Mucosa of gallbladder (tissue), 1 donor: ENCODE data around the gene LRRC7. TPM values are rescaled to one million over a fixed set of nuclear protein-coding genes. Genes with fewer than 3 reads are reported as not detected.
"Not testable (repeated sequence)": the region's sequence is repeated elsewhere in the genome, so short reads cannot be mapped to it uniquely, and the experiment has no call there.

Source experiments
- DNase-seq: peaks from one replicate; pipeline ENCODE4 v3.0.0-alpha.2; 2020; ENCODE audit warnings: low spot score
- total RNA-seq: library from RNA; stranded (reverse); gene quantifications from one replicate; pipeline ENCODE4 v1.2.1, GENCODE V29; 2021
- donor health status: DM: no; HTN: no; CAD: no.

The LRRC7 gene
- total RNA-seq, 1 donor from 2014 or later, result 4.1 TPM

DNA sequence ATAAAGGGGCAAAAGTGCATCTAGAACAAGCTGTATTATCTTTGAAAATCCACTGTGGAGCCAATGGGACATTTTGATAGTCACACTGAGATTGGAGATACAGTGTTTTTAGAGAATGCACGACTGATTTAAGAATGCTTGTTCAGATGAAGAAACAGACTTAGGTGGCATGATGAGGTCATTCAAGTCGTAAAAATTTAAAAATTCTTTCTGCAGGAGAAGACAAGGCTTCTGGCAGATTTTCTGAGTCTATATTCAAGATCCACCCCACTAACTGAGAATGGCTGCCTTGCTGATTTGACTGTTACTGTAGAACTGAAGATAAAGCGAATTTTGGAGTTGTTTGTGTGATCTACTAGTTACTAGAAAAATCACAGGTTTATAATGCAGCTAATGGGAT, 310.6 kb downstream of the LRRC7 start:
- DNase-seq, result no peak

DNA sequence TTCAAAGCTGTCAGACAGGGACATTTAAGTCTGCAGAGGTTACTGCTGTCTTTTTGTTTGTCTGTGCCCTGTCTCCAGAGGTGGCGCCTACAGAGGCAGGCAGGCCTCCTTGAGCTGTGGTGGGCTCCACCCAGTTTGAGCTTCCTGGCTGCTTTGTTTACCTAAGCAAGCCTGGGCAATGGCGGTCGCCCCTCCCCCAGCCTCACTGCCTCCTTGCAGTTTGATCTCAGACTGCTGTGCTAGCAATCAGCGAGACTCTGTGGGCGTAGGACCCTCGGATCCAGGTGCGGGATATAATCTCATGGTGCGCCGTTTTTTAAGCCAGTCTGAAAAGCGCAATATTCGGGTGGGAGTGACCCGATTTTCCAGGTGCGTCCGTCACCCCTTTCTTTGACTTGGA, 320.3 kb downstream of the LRRC7 start:
- not testable (repeated sequence) for DNase-seq

DNA sequence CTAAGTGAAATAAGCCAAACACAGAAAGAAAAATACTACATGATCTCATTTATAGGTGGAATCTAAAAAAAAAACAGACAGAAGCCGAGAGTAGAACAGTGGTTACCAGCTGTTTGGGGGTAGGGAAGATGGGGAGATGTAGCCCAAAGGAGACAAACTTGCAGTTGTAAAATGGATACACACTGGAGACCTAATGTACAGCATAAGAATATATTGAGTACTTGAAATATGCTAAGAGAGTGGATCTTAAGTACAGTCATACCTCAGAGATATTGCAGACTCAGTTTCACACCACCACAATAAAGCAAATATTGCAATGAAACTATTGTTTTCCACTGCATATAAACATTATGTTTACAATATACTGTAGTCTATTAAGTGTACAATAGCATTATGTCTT, 320.9 kb downstream of the LRRC7 start:
- DNase-seq, result no peak

DNA sequence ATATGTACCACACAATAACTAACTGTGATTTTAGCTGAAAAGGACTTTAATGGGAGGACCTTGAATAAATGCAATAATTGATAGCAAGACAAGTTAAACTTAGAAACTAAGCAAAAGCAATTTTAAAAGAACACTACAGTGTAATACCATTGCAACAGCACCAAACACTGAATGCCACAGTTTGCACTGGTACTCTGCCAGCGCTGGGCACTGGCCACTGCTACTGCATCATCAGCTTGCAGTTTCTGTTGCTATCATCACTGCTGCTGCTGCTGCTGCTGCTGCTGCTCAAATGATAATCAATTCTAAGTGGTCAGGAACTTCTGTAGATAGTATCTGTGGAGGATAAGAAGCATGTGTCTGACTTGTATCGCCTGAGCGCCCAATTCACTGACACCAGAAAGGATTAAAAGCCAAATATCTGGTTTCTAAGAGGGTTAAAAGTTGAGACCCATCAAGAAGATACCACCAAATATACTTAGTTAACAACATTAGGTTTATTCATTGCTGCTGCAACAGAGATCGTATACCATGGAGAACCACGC, 330.8 kb downstream of the LRRC7 start:
- DNase-seq, result no peak

DNA sequence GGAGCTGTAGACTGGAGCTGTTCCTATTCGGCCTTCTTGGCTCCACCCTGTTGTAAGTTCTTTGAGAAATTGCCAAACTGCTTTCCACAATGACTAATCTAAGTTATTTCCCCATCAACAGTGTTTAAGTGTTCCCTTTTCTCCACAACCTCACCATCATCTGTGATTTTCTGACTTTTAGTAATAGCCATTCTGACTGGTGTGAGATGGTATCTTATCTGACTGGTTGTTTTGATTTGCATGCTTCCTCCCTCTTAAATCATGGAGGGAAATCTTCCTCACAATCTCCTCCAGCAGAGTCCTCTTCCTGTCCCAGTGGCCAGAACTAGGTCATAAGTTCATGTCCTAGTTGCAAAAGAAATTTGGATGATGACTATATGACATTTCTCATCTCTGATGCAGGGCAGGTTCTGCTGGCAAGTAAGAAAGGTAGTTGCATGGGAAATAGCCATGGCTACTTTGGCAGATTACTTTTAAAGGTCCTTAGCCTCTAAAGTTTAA, 343.6 kb downstream of the LRRC7 start:
- DNase-seq, result no peak

DNA sequence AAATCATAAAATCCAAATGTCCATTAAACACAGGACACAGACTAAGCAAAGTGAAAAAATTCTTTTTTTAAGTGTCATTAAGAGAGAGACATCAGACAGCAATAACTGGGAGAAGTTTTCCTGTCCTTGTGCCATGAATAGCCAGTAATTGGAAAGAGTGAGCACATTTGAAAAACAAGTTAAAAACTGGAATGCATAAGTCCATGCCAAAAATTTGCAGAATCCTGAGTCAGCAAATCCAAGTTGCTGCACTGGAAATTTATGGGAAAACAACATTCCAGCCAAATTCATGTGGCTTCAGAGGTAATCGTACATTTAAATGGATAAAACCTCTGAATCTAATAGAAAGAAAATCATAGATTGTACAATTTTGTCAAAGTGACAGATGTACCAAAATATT, 346.3 kb downstream of the LRRC7 start:
- peak; percentile 33 for DNase-seq

DNA sequence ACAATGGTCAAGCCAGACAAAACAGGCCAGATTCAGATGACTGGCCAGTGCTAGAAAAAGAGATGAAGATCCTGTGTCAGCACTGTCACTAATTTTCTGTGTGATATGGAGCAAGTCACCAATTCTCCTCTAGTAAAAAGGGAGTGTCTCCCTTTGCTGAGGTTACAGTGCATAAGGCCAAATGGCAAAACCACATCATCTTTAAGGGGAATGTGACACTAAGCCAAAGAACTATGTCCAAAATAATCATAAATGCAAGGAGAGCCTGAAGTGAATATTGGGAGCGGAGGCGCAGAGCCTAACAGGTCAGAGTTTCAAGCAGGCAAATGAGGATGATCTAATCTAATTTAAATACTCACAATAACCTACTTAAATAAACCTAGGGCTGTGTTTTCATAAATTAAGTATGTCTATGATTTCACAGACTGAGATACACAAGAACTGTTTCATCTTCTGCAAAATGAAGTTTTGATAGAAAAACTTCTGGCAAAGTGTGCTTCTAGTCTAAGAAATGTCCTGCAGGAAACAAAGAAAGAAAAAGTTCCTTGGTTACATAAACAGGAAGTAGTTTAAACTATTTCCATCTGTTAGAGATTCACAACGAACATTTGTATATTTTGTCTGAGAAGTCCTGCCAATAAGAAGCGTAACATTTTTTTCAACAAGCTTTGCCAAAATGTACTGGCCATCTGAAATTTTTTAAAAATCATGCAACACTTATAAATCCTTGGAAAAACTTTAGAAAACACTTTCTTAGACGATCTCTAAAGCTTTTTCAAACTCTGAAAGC, 347.4 kb downstream of the LRRC7 start:
- DNase-seq, result no peak

DNA sequence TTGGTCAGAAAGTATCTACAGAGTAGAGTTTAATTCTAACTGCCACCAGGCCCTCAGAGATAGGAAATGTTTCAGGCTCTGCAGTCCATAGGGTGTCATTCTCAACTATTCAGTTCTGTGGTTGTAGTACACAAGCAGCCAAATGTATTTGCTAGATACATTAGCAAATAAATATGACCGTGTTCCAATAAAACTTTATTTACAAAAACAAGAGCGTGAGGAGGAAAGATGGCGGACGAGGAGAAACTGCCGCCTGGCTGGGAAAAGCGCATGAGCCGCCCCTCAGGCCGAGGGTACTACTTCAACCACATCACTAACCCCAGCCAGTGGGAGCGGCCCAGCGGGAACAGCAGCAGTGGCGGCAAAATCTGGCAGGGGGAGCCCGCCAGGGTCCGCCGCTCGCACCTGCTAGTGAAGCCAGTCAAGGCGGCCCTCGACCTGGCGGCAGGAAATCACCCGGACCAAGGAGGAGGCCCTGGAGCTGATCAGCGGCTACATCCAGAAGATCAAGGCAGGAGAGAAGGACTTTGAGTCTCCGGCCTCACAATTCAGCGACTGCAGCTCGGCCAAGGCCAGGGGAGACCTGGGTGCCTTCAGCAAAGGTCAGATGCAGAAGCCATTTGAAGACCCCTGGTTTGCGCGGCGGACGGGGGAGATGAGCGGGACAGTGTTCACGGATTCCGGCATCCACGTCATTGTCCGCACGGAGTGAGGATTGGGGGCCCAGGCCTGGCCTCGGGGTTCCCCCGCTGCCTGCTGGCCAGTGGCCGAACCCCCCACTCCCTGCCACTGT, 351.6 kb downstream of the LRRC7 start:
- DNase-seq, result no peak

DNA sequence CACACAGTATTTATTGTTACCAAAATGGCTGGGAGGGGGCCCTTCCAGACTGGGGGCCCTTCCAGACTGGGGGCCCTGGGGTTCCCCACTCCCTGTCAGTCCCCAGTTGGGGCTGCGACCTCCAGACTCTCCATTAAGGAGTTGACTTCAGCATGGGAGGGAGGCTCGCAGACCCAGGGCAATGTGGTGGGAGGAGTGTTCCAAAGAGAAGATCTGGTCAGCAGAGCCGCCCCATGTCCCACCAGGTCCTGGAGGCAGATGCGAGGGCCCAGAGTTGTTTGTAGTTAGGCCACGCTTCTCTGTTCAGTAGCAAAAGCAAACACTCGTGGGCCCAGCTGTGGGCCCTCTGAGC, 352.2 kb downstream of the LRRC7 start:
- no peak for DNase-seq

DNA sequence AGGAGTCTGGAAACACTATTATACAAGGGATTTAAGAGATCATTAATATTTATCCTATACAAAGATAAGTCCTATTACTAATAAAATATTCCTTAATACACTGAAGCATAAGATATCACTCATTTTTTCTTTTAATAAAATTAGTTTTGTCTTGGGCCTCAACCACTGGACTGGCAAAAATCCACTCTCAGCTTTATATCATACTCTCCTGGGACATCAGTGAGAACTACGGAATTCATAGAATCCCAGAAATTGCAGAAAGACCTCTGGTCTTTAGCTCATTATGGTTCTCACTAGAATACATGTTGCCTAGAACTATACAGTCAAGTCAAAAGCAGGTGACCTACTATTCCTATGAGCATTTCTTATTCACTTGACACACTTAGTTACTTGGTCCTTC, 352.7 kb downstream of the LRRC7 start:
- DNase-seq, result no peak

DNA sequence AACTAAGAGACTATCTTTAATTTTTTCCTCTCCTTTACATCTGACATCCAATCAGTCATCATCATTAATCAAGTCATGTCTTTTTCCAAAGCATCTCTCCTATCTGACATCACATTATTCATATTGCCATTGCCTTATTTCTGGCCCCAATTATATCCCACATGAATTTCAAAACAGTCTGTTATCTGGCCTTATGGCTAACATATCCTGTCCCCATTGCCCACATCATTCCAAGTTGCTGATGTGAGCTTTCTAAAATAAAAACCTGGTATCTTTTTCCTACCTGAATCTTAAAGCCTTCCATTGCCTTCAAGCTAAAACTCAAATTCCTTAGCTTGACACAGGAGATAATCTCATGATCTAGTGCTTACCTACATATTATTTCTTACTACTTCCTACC, 353.8 kb downstream of the LRRC7 start:
- DNase-seq, result no peak

DNA sequence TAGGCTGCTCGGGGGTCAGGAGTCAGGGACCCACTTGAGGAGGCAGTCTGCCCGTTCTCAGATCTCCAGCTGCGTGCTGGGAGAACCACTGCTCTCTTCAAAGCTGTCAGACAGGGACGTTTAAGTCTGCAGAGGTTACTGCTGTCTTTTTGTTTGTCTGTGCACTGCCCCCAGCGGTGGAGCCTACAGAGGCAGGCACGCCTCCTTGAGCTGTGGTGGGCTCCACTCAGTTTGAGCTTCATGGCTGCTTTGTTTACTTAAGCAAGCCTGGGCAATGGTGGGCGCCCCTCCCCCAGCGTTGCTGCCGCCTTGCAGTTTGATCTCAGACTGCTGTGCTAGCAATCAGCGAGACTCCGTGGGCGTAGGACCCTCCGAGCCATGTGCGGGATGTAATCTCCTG, 360.5 kb downstream of the LRRC7 start:
- DNase-seq, result not testable (repeated sequence)

DNA sequence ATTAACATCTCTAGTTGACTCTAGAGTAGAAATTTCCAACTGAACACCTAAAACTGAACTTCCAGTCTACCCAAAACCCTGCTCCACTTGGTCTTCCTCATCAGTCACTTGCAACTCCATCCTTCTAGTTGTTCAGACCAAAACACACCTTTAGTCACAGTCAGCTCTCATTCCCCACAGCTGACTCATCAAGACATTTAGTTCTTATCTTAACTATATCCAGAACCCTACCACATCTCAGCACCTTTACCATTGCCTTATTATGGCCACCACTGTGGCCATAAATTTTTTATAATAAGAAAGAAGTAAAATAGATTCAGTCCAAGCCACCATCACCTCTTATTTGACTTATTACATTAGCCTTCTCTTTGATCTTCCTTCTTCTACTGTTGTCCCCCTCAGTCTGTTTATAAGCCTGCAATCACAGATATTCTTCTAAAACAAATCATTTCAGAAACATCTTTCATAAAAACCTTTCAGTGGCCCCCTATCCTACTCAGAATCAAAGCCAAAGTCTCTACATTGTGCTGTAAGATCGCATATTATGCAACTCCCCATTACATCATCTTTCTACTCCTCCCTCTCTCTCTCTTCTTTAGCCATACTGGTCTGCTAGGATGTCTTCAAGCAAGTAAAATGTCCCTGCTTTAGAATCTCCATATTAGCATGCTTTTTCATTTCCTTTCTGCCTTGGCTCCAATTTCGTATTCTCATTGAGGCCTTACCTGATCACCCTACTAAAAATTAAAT, 361.8 kb downstream of the LRRC7 start:
- no peak for DNase-seq

DNA sequence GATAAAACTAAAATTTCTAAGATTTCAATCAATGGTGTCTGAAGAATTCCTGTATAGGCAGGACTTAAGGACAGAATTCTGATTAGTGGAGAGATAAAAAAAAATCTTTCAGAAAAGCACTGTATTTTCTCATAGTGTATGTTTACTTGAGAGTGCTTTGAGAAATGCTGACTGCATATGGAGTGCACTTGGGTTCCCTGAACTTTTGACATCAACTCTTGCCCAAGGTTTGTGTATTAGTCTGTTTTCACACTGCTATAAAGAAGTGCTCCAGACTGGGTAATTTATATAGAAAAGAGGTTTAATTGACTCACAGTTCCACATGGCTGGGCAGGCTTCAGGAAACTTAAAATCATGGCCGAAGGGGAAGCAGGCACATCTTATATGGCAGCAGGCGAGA, 362.7 kb downstream of the LRRC7 start:
- no peak for DNase-seq

DNA sequence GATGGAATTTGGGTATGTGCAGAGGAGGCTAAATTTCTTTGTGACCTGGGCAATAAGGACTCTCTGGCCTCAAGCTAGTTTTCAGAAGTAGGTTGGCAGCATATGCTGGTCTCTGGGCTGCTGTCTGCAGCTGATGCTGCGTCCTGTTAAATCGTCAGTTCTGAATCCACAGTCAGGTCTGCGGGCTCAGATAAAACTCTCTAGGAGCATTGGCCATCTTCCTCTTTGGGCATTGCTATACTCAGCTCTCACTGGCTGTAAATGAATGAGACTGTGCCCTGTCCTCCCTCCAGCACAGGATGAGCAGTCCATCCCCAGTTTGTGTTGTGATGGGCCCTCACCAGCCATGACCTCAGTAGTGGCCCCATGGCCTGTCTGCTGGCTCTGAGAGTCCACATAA, 365.0 kb downstream of the LRRC7 start:
- no peak for DNase-seq

DNA sequence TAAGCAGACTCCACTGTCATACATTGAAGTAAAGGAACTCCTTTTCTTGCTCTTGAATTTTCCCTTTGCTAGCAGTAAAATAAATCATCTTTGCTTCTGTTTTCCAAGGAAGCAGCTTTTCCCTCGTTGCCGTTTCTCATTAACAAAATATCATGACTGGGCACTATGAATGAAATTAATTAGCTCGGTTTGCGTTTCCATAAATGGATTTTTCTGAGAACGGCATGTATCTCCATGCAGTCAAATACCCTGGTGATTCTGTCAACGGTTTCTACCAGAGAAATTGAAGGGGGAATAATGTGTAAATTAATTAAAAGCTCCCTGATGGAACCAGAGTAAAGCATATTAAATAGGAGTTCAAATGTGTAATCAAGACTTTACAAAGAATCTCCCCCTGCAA, 372.5 kb downstream of the LRRC7 start:
- DNase-seq, result no peak

DNA sequence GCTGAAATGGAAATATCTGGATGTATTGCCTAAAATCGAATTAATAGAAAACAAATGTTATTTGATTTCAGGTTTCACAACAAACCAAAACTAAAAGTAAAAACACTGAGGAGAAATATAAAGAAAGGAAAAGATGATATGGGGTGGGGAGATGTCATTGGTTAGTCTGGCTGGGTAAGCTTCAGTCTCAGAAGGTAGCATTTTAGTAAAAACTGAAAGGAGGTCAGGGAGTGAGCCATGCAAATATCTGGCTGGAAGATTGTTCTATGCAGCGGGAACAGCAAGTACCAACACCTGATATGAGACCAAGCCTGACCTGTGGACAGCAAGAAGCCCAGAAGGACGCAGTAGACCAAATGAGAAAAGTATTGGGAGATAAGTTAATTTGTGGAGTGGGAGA, 373.1 kb downstream of the LRRC7 start:
- no peak for DNase-seq

DNA sequence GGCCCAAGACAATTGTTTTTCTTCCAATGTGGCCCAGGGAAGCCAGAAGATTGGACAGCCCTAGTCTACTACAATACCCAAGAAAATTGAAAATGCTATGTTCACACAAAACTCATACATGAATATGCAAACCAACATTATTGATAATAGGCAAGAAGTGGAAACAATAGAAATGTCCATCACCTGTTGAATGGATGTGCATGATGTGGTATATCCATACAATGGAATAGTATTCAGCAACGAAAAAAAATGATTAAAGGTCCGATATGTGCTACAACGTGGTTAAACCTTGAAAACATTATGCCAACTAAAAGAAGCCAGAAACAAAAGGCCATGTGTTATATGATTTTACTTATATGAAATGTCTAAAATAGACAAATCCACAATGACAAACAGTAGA, 375.3 kb downstream of the LRRC7 start:
- DNase-seq, result no peak

DNA sequence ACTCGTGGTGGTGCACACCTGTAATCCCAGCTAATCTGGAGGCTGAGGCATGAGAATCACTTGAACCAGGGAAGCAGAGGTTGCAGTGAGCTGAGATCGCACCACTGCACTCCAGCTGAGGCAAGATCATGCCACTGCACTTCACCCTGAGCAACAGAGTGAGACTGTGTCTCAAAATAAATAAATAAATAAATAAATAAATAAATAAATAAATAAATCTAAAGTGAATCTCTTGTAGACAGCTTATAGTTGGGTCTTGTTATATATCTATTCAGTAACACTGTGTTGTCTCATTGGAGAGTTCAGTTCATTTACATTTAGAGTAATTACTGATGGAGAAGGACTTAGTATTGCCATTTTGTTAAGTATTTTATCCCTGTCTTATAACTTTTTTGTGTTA, 379.2 kb downstream of the LRRC7 start:
- DNase-seq, result no peak

DNA sequence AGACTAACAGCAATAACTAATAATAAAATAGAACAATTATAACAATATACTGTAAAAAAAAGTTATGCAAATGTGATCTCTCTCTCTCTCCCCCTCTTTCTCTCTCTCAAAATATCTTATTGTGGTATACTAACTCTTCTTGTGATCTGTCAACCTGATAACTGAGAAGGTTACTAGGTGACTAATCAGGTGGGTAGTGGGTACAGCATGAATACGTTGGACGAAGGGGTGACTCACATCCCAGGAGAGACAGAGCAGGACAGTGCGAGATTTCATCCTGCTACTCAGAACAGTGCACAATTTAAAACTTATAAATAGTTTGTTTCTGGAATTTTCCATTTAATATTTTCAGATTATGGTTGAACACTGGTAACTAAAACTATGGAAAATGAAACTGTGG, 380.1 kb downstream of the LRRC7 start:
- DNase-seq, result no peak

DNA sequence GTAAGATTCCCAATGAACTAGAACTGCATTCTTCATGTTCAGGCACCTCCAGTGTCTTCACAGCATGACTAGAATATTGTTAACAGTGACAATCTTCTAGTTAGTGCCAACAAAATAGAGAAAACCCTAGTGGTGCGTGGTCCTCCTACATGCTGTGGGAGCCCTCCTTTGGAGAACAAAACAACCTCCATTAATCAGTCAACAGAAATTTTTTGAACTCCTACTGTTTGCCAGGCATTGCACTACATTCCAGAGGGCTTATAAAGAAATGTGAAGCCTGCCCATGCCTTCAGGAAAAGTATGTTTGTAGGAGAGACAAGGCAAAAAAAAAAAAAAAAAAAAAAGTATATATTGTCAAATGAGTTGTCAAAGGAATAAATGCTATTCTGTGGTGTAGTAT, 385.0 kb downstream of the LRRC7 start:
- DNase-seq, result no peak

DNA sequence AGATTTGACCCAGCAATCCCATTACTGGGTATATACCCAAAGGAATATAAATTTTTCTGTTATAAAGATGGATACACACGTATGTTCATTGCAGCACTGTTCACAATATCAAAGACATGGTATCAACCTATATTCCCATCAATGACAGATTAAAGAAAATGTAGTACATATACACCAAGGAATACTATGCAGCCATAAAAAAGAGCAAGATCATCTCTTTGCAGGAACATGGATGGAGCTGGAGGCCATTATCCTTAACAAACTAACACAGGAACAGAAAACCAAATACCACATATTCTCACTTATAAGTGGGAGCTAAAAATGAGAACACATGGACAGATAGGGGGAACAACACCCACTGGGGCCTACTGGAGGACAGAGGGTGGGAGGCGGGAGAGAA, 394.7 kb downstream of the LRRC7 start:
- DNase-seq, result not testable (repeated sequence)
